Cardiac fibroblast (primary cell): Measurements from ENCODE around the gene SH3D21.

ENCODE experiments used
- DNase-seq, 2 donors: peaks; one replicate each; pipeline versions ENCODE4 v3.0.0 to v3.0.0-alpha.2; 2010; ENCODE audit warnings: low read depth in 2 of 2
- H3K4me3 ChIP-seq, 2 donors: replicated peaks in 1 of 2; 1 replicate in 1 of 2; 2 replicates in 1 of 2; pipeline ENCODE4 v1.5.1; 2011; ENCODE audit warnings: low read depth in 2 of 2, low read length in 2 of 2, mild to moderate bottlenecking in 2 of 2, moderate library complexity in 1 of 2
- CTCF ChIP-seq: IDR thresholded peaks from one replicate; pipeline ENCODE4 v1.5.1; 2011; ENCODE audit warnings: low read depth, mild to moderate bottlenecking, low read length, inconsistent platforms

SH3D21 gene

GRCh38 chr1:36285443-36286101 is 20.6 kb upstream of the SH3D21 start:
- peak; percentile 94 to 95 for DNase-seq
- TF ChIP-seq CTCF, result peak; percentile 66
- H3K4me3 ChIP-seq, result no peak overlapping the region

DNA sequence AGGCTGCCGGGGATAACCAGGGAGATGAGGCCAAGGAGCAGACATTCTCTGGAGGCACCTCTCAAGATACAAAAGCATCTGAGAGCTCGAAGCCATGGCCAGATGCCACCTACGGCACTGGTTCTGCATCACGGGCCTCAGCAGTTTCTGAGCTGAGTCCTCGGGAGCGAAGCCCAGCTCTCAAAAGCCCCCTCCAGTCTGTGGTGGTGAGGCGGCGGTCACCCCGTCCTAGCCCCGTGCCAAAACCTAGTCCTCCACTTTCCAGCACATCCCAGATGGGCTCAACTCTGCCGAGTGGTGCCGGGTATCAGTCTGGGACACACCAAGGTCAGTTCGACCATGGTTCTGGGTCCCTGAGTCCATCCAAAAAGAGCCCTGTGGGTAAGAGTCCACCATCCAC is 19.4 kb upstream of the SH3D21 start:
- DNase-seq, result no peak
- no peak for TF ChIP-seq CTCF
- H3K4me3 ChIP-seq, result no peak overlapping the region

DNA sequence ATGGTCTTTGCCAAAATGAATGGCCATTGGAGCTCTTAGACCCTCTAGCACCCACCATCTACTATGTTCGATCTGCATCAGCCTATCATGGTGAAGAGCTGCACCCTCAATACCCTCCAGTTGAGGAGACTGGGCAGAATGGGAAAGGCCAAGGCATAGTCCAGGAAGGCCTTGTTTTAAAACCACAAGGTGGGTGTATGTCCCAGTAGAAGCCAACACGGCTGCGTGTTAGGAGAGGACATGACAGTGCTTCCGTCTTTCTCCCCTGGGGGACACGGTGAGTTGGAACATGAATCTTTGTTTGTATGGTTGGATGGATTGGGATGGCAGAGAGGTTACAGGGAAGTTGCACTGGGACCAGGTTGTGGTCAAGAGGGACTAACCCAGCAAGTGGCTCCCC is 18.6 kb upstream of the SH3D21 start:
- H3K4me3 ChIP-seq, result no peak overlapping the region
- DNase-seq, result no peak
- no peak for TF ChIP-seq CTCF

DNA sequence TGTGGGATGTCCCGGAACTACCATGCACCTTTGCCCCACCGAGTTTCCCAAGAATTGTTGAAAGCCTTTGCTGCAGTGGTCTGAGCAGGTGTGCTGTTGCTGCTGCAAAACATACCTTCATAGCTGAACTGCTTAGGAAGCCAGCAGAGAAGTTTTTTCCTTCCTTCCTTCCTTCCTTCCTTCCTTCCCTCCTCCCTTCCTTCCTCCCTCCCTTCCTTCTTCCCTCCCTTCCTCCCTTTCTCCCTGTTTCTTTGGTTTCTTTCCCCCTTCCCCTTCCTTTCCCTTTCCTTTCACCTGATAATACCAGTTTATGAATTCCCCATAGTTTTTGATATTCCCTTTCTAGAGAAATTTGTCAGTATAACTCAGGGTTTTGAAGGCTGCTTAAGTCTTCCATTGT is 10.8 kb upstream of the SH3D21 start:
- no peak for TF ChIP-seq CTCF
- H3K4me3 ChIP-seq, result no peak overlapping the region
- no peak for DNase-seq

DNA sequence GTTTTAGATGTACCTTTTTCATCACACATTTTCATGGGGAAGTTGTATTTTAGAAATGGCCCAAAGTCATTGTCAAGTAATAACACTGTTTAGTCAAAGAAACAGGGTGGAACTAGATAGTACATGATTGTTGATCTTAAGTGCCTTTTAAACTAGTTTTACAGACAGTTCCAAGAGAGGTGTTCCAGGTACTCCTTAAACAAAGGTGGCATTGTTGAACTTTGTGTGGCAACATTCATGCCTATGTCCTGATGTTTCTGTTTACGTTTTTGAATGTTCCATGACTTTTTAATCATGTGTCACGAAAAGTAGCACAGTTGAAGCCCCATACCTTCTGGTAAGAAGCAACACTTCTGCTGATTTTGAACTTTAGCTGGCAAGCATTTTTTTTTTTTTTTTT is 9.1 kb upstream of the SH3D21 start:
- no peak overlapping the region for H3K4me3 ChIP-seq
- DNase-seq, result no peak
- TF ChIP-seq CTCF, result no peak

DNA sequence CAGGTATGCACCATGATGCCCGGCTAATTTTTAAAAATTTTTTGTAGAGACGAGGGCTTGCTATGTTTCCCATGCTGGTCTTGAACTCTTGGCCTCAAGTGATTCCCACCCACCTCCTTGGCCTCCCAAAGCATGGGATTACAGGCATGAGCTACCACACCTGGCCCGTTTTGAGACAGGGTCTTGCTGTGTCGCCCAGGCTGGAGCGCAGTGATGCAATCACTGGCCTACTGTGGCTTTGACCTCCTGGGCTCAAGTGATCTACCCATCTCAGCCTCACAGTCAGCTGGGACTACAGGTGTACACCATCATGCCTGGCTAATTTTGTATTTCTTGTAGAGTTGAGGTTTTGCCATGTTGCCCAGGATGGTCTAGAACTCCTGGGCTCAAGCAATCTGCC is 7.5 kb upstream of the SH3D21 start:
- H3K4me3 ChIP-seq, result no peak overlapping the region
- DNase-seq, result no peak
- no peak for TF ChIP-seq CTCF

DNA sequence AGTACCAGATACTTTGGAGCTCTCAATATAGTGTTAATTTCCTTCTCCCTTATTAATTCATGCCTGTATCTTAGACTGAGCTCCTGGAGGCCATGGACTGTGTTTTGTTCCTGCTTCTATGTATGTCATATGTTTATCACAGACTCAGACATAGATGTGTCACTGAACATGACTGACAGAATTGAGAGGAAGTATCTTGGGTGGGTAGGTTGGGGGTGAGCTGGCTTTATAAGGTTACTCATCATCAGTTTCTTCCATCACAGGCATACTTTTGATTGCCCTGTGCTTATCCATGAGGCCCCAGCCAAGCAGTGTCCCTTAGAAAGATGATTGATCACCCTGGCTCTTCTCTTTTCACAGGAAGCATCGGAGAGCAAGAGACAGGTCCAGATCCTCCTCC is 5.6 kb upstream of the SH3D21 start:
- DNase-seq, result peak in 1 of 2 donors; percentile 17
- TF ChIP-seq CTCF, result no peak
- H3K4me3 ChIP-seq, result no peak overlapping the region
